IPS-11a (cell line): ENCODE measurements around the gene ZBP1.

Experiments used
- H3K4me3 ChIP-seq: one replicate; pipeline ENCODE4 v1.5.1; 2013; ENCODE audit warnings: low read depth, low read length, control low read depth

Gene ZBP1

DNA sequence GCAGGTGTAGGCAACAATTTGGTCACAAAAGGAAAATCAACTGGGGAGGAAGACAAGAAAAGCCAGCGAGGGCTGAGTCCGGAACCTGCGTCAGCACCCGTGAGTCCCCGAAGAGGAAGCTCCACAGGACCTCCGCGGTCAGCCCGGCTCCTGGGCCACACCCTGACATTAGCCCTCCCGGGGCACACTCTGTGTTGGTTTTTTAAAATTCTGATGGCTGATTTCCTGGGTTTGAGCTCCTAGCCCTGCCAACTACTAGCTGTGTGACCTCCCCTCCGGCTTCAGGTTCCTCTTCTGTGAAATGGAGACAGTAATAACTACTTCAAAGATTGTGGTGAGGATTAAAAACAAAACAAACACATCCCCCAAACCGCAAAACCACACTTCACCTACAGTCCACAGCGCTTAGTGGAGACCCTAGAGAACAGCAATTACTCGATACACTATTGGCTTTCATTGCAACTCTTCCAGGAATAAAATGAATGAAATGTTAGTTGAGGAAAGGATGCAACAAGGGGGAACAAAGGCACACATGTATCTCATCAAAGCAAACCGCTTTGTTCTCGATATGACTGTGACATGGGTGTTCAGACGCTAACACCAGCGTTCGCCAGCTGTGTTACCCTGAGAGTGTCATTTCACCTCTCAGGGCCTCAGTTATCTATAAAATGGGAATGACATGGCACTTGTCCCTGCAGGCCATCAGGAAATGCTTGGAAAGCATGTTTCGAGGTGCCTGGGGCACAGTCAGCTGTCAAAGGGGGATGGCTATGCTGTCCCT lies 985 bp downstream of the ZBP1 start:
- H3K4me3 ChIP-seq: no peak overlapping the region

DNA sequence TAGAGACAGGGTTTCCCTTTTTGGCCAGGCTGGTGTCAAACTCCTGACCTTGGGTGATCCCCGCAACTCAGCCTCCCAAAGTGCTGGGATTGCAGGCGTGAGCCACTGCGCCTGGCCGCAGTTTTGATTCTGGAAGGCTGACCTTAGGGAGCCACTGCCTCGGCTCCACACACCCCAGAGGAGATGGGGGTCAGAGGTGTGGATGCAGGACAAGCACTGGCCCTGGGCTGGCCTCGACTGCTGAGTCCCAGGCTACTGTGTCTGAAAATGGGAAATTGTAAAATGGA lies 1.5 kb downstream of the ZBP1 start:
- no peak overlapping the region for H3K4me3 ChIP-seq

- H3K4me3 ChIP-seq: no peak overlapping the region
These were observed 2.0 kb downstream of the ZBP1 start for GRCh38 chr20:57618091-57618763.

DNA sequence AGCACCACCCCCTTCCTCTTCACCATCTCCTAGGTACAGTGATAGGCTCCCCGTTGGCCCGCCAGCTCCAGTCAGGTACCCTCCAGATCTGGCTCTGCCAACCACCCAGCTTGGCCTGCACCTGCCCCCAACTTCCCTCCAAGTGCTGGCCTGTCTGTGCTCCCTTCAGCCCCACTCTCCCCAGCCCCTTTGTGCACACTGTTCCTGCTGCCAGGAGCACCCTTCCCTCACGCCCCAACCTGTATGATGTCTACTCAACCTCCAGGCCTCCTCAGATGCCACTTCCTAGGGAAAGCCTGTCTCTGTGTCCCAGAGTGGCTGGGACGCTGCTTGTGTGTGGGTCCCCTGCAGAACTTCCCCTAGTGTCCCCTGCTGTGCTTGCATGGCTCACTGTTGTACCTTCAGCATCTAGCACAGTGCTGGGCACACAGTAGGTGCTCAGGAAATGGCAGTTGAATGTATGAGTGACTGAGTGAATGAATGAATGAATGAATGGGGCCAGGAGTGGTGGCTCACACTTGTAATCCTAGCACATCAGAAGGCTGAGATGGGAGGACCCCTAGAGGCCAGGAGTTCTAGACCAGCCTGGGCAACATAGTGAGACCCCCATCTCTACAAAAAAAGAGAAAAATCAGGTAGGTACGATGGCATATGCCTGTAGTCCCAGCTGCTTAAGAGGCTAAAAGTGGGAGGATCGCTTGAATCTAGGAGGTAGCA lies 3.0 kb downstream of the ZBP1 start:
- no peak overlapping the region for H3K4me3 ChIP-seq

- no peak overlapping the region for H3K4me3 ChIP-seq
These were observed 3.9 kb downstream of the ZBP1 start for GRCh38 chr20:57616143-57616951.

DNA sequence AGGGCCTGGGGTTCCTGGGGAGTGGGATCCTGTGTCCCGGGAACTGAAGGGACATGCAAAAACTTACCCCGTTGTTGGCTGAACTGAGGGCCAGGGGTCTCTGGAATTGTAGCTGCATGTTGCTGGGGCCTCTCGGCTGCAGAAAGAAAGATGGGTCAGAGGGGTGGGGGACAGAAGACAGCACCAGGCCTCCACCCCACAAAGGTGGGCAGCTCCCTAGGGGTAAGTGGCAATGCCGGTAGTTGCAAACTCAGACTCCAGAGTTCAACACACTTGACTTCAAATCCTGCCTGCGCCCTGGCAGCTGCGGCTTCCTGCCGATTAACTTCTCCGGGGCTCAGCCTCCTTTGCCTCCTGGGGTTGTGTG lies 4.8 kb downstream of the ZBP1 start:
- H3K4me3 ChIP-seq: no peak overlapping the region

DNA sequence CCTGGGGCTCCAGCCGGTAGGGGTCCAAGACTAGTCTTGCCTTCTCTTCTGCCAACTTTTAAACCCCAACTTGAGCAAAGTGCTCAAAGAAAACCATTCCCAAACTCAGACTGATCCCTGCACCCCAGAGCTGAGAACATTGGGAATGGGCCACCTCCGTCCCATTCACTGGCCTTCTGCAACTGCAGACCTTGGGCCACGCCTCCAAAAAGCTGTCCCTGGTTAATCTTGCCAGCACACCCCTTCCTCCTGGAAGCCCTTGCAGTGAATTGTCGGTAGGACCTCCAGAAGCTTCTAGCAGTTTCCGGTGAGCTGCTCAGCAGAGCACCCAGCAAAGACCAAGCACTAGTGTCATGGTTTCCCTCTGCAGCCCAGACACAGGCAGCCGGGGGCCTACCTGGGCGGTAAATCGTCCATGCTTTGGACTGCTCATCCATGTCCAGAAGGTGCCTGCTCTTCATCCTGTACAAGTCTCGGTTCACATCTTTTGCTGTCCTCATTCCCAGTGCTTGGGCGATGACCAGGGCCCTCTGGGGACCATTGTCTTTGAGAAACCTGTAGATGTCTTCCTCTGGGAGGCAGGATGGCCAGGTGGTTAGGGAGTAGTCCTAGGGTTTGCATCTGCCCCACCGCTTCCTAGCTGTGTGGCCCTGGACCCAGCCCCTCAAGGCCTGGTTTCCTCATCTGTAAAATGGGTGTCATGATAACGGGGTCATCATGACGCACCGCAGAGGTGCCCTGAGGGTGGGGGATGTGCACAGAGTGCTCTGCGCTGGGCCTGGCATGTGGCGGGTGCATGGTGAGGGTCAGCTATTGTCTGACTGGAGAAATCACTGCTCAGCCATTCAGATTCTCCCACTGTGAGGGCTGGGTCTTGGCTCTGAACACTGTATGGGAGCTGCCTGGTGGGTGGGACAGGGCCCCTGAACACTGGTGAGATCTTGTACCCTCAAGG lies 5.5 kb downstream of the ZBP1 start:
- H3K4me3 ChIP-seq: no peak overlapping the region

DNA sequence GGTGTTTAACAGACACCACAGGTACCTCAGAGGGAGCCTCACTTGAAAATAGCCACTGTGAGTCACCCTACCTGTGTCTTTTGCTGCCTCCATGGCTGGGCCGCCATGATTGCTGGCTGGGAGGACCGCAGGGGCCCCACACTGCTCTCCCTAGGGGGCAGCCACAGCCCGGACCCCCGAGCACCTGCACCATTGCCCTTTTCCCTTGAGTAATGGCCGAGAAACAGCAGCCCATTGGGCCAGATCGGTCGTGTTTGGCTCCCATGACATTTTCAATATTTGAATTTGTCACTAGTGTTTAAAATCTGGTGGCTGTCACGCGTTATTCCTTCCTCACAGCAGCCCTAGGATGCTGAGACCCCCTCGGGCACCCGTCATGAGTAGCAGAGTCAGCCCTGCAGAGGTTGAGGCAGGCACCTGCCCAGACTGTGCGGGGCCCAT lies 6.7 kb downstream of the ZBP1 start:
- H3K4me3 ChIP-seq: no peak overlapping the region

GRCh38 chr20:57612916-57613315 lies 7.3 kb downstream of the ZBP1 start:
- no peak overlapping the region for H3K4me3 ChIP-seq

GRCh38 chr20:57612436-57612835 lies 7.8 kb downstream of the ZBP1 start:
- no peak overlapping the region for H3K4me3 ChIP-seq

DNA sequence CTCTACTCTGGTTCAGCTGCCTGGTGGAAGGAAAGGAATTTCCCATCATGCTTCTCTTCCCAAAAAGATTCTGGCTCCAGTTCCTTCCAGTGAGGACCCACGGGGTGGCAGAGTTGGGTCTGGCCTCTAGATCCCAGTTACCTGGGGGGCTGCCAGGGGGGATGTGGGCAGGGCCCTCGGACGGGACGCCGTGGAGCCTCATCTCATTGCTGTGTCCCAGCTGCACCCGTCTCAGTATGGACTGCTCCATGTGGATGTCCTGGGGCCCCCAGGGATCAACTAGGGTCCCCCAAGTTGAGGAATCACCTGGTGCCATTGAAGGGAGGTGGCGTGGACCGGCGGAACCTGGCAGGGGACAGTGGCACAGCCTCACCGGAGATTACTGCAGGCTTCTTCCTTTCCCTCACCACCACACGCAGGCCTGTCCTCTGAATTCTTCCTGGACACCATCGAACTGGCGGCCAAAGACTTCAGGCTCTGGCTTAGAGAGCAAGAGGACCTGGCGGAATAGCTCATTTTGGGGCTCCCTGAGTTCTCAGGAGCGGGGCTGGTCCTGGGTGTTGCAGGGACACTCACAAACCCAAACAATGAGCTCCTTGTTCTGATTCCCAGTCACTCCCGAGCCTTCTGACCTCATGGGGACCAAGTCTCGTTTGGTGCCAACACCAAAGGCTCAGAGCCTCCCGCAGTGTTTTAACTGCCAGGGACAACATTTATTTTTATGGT lies 8.5 kb downstream of the ZBP1 start:
- H3K4me3 ChIP-seq: no peak overlapping the region

DNA sequence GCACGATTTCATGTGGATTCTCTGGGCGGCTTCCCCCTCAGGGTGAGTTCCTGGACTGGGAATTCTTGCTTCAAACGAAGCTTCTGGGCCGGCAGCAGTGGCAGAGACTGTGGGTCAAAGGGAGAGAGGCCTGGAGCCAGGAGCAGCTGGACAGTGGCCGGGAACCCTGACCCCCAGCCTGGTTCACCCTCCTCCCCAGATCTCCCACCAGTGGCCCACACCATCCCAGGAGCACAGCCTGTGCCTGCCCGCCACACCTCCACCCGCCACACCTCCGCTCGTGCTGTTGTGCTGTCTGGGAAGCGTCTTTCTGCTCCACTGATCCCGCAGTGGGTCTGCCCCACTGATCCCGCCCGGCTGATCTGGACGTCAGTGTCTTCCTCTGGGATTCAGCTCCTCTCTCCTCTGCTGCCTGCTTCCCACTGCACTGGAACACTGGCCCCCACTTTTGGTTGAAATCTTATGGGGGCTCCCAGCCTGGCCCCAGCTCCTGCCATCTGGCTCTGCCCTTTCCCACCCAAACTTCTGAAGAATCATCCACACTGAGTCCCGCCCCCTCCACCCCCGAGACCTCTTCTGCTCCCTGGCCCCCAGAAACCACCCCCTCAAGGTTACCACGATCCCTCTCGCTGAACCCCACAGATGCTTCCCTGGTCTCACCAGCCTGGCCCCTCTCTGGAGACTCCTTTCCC lies 9.8 kb downstream of the ZBP1 start:
- H3K4me3 ChIP-seq: no peak overlapping the region

DNA sequence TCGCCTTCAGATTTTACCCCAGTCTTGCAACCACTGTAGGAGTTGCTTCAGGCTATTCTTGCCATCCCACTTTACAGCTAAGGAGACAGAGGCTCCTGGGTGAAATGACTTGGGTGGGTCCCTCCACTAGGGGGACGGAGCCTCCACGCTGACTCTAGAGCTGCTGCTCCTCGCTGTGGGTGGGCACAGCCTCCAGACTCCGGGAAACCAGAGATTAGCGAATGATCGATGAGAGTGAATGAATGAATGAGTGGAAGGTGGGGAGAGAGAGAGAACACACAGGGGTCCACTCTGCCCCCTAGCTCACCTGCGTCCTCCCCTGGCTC lies 10.4 kb downstream of the ZBP1 start:
- H3K4me3 ChIP-seq: no peak overlapping the region

- H3K4me3 ChIP-seq: no peak overlapping the region
These were observed 11.0 kb downstream of the ZBP1 start for GRCh38 chr20:57609086-57609841.

- no peak overlapping the region for H3K4me3 ChIP-seq
These were observed 11.7 kb downstream of the ZBP1 start for GRCh38 chr20:57608516-57608915.

GRCh38 chr20:57605878-57606277 lies 14.3 kb downstream of the ZBP1 start:
- H3K4me3 ChIP-seq: no peak overlapping the region

GRCh38 chr20:57605045-57605444 lies 15.2 kb downstream of the ZBP1 start:
- H3K4me3 ChIP-seq: no peak overlapping the region

GRCh38 chr20:57603120-57603519 lies 17.1 kb downstream of the ZBP1 start:
- no peak overlapping the region for H3K4me3 ChIP-seq
